ENCODE results near the gene CMBL.

DNA sequence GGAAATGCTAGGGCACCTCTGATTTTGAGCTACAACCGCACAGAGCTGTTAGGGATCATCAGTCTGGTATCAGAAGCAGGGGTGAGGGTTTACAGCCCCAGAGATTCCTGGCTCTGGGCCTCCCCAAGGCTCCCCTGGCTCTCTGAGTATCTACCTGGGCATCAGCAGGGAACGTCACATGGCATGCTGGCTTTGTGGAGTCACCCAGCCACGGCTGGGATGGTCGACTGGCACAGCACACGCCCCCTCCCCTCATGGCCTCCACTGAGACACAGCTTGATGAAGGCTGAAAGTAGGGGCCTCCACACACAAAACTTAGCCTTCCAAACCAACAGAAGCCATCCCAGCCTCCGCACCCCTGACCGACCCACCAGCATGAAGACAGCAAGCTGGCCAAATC is 74.7 kb downstream of the CMBL start:
- no peak for TF ChIP-seq POLR2A (IDR thresholded peaks at IDR 0.05)
- TF ChIP-seq, protein P1, sequence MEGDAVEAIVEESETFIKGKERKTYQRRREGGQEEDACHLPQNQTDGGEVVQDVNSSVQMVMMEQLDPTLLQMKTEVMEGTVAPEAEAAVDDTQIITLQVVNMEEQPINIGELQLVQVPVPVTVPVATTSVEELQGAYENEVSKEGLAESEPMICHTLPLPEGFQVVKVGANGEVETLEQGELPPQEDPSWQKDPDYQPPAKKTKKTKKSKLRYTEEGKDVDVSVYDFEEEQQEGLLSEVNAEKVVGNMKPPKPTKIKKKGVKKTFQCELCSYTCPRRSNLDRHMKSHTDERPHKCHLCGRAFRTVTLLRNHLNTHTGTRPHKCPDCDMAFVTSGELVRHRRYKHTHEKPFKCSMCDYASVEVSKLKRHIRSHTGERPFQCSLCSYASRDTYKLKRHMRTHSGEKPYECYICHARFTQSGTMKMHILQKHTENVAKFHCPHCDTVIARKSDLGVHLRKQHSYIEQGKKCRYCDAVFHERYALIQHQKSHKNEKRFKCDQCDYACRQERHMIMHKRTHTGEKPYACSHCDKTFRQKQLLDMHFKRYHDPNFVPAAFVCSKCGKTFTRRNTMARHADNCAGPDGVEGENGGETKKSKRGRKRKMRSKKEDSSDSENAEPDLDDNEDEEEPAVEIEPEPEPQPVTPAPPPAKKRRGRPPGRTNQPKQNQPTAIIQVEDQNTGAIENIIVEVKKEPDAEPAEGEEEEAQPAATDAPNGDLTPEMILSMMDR (IDR thresholded peaks at IDR 0.05), result no peak

All from thyroid gland (tissue), 4 donors.